ENCODE measurements around the gene GNA15.

DNA sequence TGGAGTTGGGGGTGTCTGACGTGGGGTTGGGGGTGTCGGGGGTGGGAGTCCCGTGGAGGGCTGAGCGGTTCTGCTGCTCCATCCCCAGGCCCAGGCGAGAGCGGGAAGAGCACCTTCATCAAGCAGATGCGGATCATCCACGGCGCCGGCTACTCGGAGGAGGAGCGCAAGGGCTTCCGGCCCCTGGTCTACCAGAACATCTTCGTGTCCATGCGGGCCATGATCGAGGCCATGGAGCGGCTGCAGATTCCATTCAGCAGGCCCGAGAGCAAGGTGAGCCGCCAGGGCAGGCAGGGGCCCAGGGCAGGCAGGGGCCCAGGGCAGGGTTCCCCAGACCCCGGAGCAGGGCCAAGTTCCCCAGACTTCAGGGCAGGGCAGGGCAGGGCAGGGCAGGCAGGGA lies 12.7 kb downstream of the GNA15 start:
- no peak for TF ChIP-seq POLR2AphosphoS5 (IDR thresholded peaks at IDR 0.05; ENCODE audit: low read depth, low read length)
- no peak for TF ChIP-seq POLR2A (IDR thresholded peaks at IDR 0.05; ENCODE audit: low read depth, low read length)
